Activated CD8-positive, alpha-beta memory T cell treated with anti-CD3 and anti-CD28 coated beads for 48 hours (primary cell): ENCODE results near the gene YPEL3.
"Not testable (repeated sequence)": the region's sequence is repeated elsewhere in the genome, so short reads cannot be mapped to it uniquely, and the experiment has no call there.

Source experiments
- DNase-seq, 3 experiments: peaks; one replicate each; pipeline ENCODE4 v3.0.0-alpha.2; 2020; ENCODE audit warnings: low read depth in 2 of 3, low spot score in 2 of 3

YPEL3 gene

DNA sequence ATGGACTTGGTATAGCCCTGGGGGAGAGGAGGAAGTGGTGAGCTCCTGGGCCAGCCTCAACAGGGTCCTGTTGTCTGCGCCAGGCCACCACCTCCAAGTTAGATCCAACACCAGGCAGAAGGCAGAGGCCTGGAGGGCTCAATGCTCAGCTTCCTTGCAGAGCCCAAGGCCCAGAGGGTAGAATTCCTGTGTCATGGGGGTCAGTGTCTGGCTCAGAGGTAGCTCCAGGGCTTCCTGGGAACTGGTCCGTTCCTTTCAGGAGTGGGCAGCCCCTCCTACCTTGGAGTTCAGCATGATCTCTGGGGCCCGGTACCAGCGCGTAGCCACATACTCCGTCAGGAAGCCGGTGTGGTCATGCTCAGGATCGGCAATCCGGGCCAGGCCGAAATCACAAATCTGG is 21.8 kb upstream of the YPEL3 start:
- DNase-seq: no peak

DNA sequence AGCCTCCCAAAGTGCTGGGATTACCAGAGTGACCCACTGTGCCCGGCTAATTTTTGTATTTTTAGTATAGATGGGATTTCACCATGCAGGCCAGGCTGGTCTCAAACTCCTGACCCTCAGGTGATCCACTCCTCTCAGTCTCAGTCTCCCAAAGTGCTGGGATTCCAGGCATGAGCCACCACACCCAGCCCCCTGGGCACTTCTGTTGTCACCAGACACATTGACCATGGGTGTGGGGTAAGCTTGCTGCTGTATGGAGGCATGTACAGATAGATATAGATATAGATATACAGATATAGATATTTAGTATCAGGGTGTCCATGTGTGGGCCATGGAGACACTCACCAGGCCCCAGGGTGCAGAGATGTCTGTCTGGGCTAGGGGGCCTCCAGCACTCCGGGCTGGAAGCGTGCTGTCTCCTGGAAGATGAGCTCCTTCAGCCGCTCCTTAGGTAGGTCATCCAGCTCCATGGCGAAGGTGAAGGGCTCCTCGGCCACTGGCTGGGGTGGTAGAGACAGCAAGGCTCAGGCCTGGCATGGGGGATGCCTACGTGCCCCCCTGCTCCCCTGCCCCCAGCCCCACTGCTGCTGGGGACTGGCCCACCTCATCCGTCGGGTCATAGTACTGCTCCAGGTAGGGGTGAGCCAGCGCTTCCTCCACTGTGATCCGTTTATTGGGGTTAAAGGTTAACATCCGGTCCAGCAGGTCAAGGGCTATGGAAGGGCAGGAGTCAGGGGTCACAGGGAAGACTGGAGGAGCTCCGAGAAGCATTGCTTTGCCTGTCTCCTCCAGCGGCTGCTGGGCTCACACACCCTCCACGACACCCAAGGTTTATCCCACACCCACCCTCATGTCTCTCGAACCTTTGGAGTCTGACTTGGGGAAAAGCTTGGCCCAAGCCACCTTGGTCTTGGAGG is 20.5 kb upstream of the YPEL3 start:
- DNase-seq: no peak

DNA sequence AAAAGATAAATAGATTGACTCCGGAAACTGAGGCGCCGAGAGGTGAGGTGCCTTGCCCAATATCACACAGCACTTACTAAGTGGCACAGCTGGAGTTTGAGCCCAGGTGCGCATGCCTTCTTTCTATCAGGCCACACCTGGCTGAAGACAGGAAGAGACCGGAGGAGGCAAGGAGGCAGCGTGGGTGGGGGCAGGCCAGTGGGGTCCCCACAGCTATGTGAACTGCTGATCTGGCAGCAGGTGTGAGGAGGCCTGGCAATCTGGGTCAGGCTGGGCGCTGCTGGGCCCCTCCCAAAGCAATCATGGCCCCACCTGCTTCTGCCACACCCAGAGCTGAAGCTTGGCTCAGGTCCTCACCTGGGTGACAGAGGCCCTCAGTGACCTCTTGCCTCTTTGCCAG is 19.2 kb upstream of the YPEL3 start:
- no peak for DNase-seq

DNA sequence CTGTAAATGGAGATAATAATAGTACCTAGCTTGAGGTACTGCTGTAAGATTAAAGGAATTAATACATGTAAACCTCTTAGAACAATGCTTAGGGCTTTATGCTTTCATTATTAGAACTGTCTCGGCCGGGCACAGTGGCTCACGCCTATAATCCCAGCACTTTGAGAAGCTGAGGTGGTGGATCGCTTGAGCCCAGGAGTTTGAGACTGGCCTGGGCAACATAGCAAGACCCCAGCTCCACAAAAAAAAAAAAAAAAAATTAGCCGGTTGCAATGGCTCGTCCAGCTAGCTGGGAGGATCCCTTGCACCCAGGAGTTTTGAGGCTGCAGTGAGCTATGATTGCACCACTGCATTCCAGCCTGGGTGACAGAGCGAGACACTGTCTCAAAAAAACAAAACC is 18.8 kb upstream of the YPEL3 start:
- not testable (repeated sequence) for DNase-seq

DNA sequence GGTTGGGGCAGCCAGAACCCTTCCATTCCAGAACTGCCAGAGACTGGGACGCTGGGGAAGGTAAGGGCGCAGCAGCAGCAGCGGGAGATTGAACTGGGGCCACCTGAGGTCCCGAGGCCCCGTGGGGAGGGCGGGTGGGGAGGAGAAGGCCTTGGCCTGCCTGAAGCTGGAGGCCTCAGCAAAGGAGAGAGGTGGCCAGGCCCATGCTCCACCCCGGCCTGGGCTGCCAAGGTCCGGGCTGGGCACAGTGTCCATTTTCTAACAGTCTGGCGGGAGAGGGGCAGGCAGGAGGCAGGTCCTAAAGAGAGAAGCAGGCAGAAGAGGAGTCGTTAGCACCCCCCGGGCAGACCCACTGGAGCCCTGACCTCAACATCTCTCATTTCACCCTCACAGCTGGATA is 18.4 kb upstream of the YPEL3 start:
- no peak for DNase-seq

DNA sequence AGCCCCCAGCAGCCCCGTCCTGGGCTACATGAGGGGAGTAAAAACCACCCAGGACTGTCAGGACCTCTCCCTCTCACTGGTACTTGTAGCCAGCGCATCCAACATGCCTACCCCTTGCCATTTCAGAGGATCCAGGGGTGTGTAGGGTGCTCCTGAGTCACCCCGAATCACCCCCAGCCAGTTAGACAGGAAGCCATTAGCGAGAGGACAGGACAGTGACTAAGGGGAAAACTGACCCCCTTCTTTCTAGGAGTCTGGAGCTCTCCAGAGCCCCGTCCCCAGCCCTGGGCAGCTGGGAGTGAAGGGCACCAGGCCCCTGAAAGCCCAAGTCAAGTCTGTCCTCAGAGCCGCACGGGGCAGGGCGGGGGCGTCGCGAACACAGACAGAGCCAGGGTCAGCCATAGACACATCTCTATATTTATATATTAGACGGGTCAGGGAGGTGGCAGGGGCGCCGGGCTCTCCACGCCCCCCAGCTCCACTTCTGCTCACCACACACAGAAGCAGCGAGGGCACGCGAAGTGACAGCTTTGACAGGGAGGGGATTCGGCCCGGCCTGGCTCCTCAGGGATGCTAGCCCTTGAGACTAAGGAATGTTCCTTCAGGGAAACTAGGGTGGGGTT is 17.8 kb upstream of the YPEL3 start:
- DNase-seq: no peak

DNA sequence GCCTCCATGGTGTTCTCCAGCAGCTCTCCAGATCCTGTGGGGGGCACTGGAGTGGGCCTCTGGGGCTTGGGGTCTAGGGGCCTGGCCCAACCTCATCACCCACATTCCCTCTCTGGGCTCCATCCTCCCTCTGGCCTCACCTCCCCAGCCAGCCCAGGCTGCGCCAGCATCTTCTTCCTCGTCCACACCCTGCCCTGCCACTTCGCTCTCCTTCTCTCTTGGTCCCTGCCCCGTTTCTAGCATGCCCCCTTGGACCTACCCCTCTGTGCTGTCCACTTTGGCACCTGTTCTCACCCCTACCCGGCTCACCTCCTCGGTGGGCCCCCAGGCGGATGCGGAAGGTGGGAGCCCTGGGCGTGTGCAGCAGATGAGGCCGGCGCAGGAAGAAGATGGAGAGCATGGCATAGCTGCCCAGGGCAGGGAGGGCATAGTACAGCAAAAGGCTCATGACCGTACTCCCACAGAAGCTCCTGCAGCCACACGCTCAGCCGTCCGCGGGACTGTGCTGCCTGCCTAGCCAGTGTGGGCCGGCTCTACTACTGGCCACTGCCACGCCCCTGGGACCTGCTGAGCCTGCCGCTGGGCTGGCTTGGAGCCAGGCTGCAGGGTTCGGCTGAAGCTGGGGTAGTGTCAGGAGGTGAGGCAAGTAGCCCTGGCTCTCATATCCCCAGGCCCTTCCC is 17.2 kb upstream of the YPEL3 start, which contains the start of gene GDPD3:
TSS of gene GDPD3 (minus strand) at position 507 of the 680 bp plus-strand sequence. CDS start at position 448, 59 bp downstream.
- no peak for DNase-seq

DNA sequence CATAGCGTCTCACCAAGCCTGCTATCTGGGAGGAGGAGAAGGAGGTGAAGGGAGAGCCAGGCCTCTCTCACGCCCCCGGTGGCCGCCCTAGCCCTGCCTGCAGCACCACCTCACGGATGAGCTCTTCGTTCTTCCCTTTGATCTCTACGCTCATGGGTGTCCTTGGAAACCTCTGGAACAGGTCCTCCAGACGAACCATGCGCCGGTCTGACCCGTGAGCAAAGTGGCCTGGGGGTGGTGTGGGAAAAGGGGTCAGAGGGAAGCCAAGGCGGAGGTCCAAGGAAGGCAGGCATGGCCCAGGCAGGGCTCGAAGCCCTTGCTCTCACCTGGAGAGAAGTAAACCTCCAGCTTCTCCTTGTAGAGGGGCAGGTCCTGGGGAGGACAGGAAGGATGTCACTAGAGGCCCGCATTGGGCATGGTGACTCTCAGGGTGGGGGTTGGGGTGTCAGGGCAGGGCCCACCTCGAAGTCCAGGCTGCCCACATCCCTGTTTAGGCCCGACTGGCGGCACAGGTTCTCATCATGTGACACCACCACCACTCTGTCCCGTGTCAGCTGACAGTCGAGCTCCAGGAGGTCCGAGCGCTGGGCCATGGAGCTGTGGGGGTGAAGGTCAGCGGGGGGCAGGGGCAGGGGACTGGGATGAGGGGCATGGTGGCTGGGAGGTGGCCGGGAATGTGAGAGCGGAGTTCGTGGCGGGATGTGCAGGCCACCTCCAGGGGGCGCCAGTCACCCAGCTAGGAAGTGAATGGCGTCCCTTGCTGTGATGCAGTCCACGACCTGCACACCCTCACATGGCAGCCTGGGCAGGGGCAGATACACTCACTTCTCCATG is 16.4 kb upstream of the YPEL3 start:
- DNase-seq: peak in 2 of 3 experiments; percentile 48 to 57

DNA sequence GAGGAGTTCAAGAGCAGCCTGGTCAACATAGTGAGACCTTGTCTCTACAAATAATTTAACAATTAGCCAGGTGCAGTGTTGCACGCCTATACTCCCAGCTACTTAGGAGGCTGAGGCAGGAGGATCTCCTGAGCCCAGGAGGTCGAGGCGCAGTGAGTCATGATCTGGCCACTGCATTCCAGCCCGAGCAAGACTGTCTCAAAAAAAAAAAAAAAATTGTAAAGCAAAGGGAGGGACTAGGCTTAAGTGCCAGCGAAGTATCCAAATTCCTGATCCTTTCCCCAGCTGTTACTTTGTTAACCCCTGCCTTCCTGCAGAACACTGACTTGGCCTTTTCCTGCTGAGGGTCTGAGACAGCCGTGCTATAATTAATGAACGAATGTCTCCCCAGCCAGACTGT is 14.6 kb upstream of the YPEL3 start:
- DNase-seq: no peak

DNA sequence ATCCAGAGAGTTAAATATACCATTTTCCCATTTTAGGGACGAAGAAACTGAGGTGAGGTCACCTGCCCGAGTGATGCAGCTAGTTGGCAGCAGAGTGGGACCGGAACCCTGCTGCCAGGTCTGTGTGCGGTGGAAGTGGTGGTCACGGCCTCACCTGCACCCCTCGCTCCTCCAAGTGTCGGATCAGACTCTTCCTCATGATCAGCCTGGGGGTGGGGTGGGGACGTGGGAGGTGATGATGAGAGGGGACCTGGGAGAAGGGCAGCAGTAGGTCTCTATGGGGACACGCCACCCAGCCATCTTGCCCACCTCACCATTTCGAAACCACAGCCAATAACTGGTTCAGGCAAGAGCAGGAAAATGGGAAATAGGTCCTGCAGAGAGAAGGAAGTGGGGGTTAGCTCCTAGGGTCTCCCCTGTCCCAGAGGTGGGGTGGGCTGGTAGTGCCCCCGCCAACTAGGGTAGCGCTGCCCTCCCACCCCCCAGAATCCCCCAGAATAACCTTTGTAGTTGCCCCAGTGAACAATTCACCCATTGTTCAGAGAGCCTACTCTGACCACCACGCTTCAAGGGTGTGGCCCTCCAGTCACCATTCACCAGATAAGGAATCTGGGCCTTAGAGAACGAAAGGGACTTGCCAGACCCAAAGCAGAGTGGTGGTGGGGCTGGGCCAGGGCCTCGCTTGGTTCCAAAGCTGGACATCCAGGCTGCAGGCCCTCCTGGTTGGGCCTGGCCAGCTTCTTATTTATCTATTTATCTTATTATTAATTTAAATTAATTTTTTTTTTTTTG is 12.2 kb upstream of the YPEL3 start:
- no peak for DNase-seq

DNA sequence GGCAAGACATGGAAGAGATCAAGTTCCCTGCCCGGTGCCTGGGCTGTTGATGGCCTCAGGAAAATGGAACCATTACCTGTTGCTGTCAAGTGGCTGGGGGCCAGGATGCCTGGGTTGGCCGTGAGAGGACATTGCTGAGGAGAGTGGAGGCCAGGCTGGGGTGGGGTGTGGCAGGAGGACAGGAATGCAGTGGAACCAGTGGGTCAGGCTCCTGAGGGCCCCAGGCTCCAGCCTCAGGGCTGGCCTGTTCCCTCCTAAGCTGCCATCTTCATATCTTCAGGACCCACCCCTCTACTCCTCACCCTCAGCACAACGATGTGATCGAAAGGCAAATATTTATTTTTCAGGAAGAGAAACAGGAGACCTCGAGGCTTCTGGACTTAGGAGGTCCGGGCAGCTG is 8.5 kb upstream of the YPEL3 start:
- no peak for DNase-seq

DNA sequence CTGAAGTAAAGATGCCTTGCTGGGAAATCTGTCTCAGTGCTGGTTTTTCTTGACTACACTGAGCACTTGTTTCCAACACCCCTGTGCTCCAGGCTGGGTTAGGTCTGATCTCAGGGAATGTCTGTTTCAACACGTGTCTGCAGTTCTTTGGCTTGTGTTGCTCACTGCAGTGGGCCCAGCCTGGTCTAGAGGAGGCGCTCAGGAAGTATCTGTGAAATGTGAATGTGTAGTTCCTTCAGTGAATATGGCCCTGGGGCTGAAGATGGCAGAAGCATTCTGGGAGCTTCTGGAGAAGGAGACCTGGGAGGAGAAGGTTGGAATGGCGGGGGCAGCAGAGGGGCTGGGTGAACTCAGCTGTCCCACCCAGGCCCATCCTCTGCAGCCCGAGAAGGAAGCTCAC is 8.1 kb upstream of the YPEL3 start:
- DNase-seq: no peak

DNA sequence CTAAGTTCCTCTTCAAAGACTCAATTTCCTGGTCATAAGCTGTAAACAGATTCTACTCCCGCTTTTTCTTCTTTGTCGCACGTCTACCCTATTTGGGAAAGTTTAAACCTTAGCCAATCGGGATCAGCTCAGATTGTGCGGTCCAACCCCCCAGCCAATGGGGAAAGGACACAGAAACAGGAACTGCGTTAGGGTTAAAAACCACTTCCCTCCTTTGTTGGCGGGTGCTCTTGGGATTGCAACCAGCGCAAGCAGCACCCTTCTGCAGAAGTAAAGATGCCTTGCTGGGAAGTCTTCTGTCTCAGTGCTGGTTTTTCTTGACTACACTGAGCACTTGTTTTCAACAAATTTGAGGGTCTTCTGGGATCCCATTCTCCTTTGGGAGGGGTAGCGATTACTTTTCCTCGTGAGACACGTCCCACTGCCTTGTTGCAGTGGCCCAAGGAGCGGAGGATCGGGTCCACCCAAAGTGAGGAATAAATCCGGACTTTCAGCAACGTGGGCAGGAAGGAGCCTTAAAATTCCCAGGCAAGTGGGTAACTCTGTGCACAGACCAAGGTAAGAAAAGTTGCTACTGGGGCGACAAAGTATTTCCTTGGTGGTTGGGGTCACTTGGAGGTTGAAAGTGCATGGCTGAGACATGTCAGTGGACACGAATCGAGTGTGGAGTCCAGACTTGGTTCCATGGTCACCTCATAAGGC is 1.0 kb upstream of the YPEL3 start:
- no peak for DNase-seq

DNA sequence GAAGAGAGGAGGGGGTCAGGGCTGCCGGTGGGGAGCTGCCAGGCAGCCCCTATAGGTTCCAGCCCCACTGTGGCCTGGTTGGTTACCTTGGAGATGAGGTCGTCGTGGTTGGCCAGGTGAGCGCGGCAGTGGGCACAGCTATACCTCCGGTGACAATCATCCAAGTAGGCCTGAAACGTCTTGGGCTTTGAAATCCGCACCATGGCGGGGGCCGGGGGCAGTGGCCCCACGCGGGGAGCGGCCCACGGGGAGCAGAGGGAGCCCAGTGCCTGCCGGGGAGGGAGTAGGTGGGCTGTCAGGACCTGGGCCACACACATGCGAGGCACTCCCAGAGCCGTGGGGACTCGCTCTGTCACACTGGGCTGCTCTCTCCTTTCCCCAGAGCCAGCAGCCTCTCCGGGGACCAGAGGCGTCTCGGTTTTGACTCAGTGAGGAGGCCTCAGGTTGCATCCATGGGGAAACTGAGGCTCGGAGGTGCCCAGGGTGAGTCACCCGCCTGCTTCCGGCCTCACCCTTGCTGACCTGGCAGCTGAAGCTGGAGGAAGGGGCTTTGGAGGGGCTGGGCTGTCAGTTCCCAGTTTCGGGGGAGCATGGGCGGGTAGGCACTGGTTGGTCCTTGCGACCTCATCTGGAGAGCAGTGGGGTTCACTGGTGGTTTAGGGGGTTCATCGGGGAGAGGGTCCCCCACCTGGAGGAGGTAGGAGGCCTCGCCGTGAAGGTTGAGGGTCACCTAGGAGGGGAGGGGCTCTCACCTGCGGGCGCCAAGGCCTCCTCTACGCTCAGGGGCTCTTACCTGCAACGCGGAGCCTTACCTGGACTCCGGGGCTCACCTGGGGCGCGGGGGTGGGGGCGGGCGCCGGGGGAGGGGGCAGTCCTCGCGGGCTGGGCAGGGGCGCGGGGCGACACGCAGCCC is 591 bp downstream of the YPEL3 start:
- no peak for DNase-seq

DNA sequence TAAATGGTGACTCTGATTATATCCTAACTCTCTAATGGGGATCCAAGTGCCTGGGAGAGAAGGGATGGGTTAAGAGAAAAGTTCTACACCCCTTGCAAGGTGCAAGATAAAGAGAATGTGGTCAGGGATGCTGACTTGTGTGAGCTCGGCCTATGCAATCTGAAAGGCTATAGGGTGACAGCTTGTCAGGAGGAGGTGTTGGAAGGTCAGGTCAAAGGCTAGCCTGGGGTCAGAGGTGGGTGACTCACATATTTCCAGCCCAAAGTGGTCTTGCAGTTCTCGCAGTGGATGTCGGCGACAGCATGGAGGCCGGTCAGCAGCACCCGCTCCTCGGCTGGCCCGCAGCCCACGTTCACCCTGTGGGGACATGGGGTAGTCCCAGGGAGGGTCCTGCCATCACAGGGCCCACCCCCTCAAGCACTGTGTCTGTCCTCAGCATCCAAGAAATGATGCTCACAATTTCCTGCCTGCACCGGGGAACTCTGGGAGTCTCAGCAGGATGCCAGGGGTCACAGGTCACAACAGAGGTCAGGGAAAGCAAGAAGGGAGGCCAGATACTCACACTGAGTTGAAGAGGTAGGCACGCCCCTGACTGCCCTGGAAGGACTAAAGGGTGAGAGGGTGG is 1.4 kb downstream of the YPEL3 start:
- no peak for DNase-seq

DNA sequence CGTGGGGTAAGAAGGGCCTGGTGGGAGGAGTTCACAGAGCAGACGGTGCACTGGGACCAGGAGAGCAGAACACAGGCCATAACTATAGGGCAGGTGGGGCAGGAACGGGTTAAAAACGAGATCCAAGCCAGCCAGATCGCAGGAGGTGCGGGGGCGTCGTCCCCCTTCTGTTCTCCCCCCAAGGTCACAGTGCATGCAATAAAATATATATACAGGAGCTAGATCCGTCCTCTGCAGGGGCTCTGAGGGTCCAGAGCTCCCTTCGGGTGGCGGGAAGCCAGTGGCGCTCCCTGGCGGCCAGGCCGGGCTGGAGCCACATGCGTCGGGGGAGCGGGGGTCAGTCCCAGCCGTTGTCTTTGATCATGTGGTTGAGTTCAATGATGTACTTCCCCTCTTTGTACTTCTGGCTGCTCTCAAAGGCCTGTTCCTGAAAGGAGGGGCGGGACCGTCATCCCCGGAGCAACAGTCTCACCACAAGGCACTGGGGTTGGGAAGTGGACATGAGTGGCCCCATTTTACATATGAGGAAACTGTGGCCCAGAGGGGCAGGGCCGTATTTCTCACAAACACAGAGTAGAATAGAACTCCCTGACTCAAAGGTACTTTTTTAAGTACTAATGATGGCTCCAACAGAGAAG is 3.5 kb downstream of the YPEL3 start:
- DNase-seq: peak; percentile 53 to 66 (median 57)

DNA sequence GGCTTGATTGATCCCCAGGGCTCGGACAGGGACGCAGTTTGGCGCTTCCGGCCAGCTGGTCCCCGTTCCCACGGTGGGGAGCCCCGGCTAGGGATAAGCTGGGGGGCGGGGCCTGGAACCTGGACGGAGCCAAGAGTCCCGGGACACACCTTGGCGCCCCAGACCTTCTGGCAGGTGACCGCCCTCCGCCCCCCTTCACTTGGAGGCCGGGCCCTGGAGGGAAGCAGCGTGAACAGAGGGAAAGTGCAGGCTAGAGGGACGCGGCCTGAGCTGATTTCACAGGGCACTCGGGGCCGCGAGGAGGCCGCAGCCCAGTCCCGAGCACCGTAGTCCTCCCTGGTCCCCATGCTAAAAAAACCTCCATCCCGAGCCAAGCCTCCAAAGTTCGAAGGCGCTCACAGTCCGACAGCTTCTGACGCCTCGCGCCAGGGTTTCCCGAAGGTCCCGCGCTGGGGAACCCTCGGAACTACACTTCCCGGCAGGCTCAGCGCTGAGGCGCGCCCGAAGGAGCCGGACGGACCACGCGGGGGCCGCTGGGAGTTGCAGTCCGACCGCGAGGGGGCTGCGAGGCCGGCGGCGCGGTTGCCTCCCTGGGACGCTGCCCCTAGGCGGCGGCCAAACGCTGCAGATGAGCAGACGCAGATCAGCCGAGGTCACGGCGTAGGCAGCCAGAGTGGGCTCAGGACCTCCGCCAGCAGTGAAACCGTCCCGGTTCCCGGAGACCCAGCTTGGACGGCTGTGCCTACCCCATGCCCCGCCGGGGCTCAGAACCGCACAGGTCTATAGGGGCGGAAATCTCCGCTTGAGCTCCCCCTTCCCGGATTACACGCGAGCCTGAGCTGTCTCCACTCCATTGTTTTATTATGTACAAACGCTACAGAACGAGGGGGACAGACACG is 4.3 kb downstream of the YPEL3 start, which contains the start of gene TBX6:
TSS of gene TBX6 (minus strand) at position 451 of the 899 bp plus-strand sequence. CDS start 731 bp downstream, outside the sequence.
- peak; percentile 87 to 91 (median 91) for DNase-seq
